Upper lobe of left lung (tissue), 6 donors: ENCODE data around the gene XKRX. TPM values are rescaled to one million over a fixed set of nuclear protein-coding genes. Genes with fewer than 3 reads are reported as not detected.
A peak's percentile ranks its signal among the peaks of the same experiment; 100 is the strongest.

ENCODE experiments used
- ATAC-seq, 2 donors: fragments of 200-7000 bp; cut with Tn5 transposase; one replicate each; pipeline ENCODE4 v1.9.1; 2022; ENCODE audit warnings: mild to moderate bottlenecking in 2 of 2, moderate library complexity in 2 of 2; ENCODE audit not compliant: low FRiP score in 2 of 2
- DNase-seq, 2 donors: peaks; one replicate each; pipeline ENCODE4 v3.0.0-alpha.2; 2019 to 2020
- H3K27ac ChIP-seq, 4 donors: fragments of 200-600 bp; sonication (generic); one replicate each; pipeline ENCODE4 v1.5.1; 2016 to 2019
- H3K27me3 ChIP-seq, 4 donors: fragments of 200-600 bp; sonication (generic); one replicate each; pipeline ENCODE4 v1.5.1; 2017 to 2019
- H3K36me3 ChIP-seq, 4 donors: fragments of 200-600 bp; sonication (generic); one replicate each; pipeline ENCODE4 v1.5.1; 2016 to 2019
- H3K4me1 ChIP-seq, 4 donors: fragments of 200-600 bp; sonication (generic); one replicate each; pipeline ENCODE4 v1.5.1; 2018 to 2019
- H3K4me3 ChIP-seq, 4 donors: fragments of 200-600 bp; sonication (generic); one replicate each; pipeline ENCODE4 v1.5.1; 2017 to 2019; ENCODE audit warnings: mild to moderate bottlenecking in 2 of 4, moderate library complexity in 1 of 4
- H3K9me3 ChIP-seq, 4 donors: fragments of 200-600 bp; sonication (generic); one replicate each; pipeline ENCODE4 v1.5.1; 2018 to 2019
- EP300 ChIP-seq, 4 donors: sonication (generic); formaldehyde crosslinking; IDR thresholded peaks; one replicate each; pipeline ENCODE4 v1.5.1; 2017; ENCODE audit warnings: antibody characterized with exemption in 4 of 4, control low read depth in 2 of 4
- POLR2A ChIP-seq, 4 donors: fragments of 450-650 bp; IDR thresholded peaks; one replicate each; pipeline ENCODE4 v1.5.1; 2016 to 2017; ENCODE audit warnings: antibody characterized with exemption in 4 of 4, mild to moderate bottlenecking in 2 of 4
- POLR2AphosphoS5 ChIP-seq, 2 donors: sonication (generic); formaldehyde crosslinking; IDR thresholded peaks; one replicate each; pipeline ENCODE4 v1.5.1; 2017; ENCODE audit warnings: antibody characterized with exemption in 2 of 2
- WGBS, 2 donors: methylation state at CpG; one replicate each; pipeline ENCODE4 v1.1.5; 2017 to 2018; 5-methylcytosine and 5-hydroxymethylcytosine counted together
- total RNA-seq, 6 donors: library from RNA; depleted of rRNA in 4 of 6; stranded (reverse); fragments of >200 nt in 4 of 6; gene quantifications; one replicate each; pipeline versions ENCODE4 v1.1.0 to v1.2.1, GENCODE V29; 2016 to 2021
- TF ChIP-seq, protein P1 (sequence below), 6 experiments: fragments of 450-650 bp in 4 of 6; fragments of 200-600 bp in 2 of 6; sonication (generic) in 2 of 6; IDR thresholded peaks; one replicate each; pipeline ENCODE4 v1.5.1; 2016 to 2019; ENCODE audit warnings: antibody characterized with exemption in 6 of 6
- donor health status: DM: no; HTN: no; CAD: no; lungs with moderate emphysema.
- donor health status: DM: no; HTN: yes; CAD: no; lungs with severe emphysema.

XKRX gene
- total RNA-seq, 6 donors from 2014 or later: 4.4 to 25.5 (median 10.1) TPM

DNA sequence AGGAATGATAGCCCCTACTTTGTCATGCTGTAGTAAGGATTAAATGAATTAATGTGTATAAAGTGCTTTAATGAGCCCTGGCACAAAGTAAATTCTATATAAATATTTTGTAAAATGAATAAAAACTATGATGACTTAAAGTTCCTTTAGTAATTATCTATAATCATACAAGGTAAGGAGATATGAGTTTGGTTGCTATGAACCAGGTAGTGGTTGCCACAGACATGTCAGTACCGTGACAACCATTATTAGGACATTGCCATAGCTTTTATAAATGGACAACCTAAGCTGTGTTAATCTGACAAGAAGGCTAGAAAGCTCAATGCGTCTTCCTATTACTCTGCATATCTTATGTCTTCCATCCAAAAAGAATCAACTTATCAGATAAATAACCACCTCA is 40.7 kb upstream of the XKRX start, which contains the start of gene ARL13A:
Gene ARL13A, plus strand, starts transcription at position 301 of the 400 bp plus-strand sequence. CDS start 3,982 bp downstream, outside the sequence.
- Histone ChIP-seq H3K27me3 (no peaks in the 10 kb centered on the region), H3K4me1 (no peaks in the 10 kb centered on the region), H3K36me3 (no peaks in the 10 kb centered on the region), H3K4me3 (no peak within 1 kb of the TSS), H3K9me3 (no peaks in the 10 kb centered on the region), H3K27ac (no peak within 1 kb of the TSS)
- ATAC-seq (no peak), DNase-seq (no peak)
- WGBS, 2 donors: 72 to 93% methylated on average over 2 of the region's 2 CpGs
- TF ChIP-seq POLR2AphosphoS5 (IDR thresholded peaks at IDR 0.05) (no peak), EP300 (IDR thresholded peaks at IDR 0.05) (no peak), POLR2A (IDR thresholded peaks at IDR 0.05) (no peak)
- TF ChIP-seq, protein P1, sequence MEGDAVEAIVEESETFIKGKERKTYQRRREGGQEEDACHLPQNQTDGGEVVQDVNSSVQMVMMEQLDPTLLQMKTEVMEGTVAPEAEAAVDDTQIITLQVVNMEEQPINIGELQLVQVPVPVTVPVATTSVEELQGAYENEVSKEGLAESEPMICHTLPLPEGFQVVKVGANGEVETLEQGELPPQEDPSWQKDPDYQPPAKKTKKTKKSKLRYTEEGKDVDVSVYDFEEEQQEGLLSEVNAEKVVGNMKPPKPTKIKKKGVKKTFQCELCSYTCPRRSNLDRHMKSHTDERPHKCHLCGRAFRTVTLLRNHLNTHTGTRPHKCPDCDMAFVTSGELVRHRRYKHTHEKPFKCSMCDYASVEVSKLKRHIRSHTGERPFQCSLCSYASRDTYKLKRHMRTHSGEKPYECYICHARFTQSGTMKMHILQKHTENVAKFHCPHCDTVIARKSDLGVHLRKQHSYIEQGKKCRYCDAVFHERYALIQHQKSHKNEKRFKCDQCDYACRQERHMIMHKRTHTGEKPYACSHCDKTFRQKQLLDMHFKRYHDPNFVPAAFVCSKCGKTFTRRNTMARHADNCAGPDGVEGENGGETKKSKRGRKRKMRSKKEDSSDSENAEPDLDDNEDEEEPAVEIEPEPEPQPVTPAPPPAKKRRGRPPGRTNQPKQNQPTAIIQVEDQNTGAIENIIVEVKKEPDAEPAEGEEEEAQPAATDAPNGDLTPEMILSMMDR (IDR thresholded peaks at IDR 0.05): no peak

DNA sequence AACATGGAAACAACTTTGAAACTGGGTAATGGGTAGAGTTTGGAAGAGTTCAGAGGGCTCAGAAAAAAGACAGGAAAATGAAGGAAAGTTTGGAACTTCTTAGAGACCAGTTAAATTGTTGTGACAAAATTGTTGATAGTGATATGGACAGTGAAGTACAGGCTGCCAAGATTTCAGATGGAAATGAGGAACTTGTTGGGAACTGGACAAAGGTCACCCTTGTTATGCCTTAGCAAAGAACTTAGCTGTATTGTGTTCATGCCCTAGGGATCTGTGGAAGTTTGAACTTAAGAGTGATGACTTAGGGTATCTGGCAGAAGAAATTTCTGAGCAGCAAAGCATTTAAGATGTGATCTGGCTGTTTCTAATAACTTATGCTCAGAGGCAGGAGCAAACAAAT is 35.6 kb upstream of the XKRX start:
- ATAC-seq (no peak), DNase-seq (no peak)
- Histone ChIP-seq H3K27ac (no peak overlapping the region), H3K27me3 (no peaks in the 10 kb centered on the region), H3K4me1 (no peaks in the 10 kb centered on the region), H3K9me3 (no peaks in the 10 kb centered on the region), H3K36me3 (no peaks in the 10 kb centered on the region), H3K4me3 (no peak overlapping the region)
- TF ChIP-seq POLR2A (IDR thresholded peaks at IDR 0.05) (no peak), POLR2AphosphoS5 (IDR thresholded peaks at IDR 0.05) (no peak), EP300 (IDR thresholded peaks at IDR 0.05) (no peak)
- TF ChIP-seq, protein P1 (IDR thresholded peaks at IDR 0.05): no peak

DNA sequence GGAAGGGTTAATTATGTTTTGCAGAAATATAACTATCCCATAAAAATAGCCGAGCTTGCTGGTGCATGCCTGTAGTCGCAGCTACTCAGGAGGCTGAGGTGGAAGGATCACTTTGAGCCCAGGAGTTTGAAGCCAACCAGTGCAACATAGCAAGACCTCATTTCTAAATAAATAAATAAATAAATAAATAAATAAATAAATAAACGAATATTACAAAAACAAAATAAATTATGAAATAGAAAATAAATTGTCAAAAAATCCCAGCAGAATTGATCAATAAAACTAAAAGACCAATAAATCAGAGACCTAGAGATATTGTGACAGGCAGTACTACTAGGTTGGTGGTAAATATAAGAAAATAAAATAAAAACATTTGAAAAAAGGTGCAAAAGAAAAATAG is 34.1 kb upstream of the XKRX start:
- no peak for ATAC-seq
- Histone ChIP-seq H3K27me3 (no peaks in the 10 kb centered on the region), H3K9me3 (no peaks in the 10 kb centered on the region), H3K36me3 (no peaks in the 10 kb centered on the region), H3K4me3 (no peak overlapping the region), H3K27ac (no peak overlapping the region), H3K4me1 (no peaks in the 10 kb centered on the region)
- 87 to 89% methylated on average over 3 of the region's 3 CpGs for WGBS, 2 donors
- no peak for DNase-seq
- TF ChIP-seq POLR2A (IDR thresholded peaks at IDR 0.05): no peak
- TF ChIP-seq EP300 (IDR thresholded peaks at IDR 0.05): no peak
- TF ChIP-seq, protein P1 (IDR thresholded peaks at IDR 0.05): no peak
- TF ChIP-seq POLR2AphosphoS5 (IDR thresholded peaks at IDR 0.05): no peak

DNA sequence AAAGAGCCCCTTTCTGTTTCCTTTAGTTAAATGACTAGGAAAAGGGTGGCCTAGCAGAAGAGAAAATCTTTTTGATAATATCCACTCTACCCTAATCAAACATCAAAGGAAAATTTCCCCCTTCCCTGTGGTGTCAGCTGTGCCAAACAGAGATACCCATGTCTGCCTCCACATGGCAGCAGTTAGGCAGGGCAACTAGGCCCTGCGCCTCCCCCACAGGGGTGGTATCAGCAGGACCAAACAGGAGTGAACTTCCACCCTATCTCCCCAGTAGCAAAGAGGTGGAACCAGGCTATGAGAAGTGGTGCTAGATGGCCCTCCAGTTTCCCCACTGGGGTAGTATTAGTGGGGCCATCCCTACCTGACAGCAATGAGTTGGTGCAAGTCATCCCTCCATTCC is 19.8 kb upstream of the XKRX start:
- 50 to 100% methylated on average over 1 of the region's 1 CpG for WGBS, 2 donors
- TF ChIP-seq, protein P1 (IDR thresholded peaks at IDR 0.05): no peak
- TF ChIP-seq POLR2AphosphoS5 (IDR thresholded peaks at IDR 0.05) (no peak), POLR2A (IDR thresholded peaks at IDR 0.05) (no peak)

DNA sequence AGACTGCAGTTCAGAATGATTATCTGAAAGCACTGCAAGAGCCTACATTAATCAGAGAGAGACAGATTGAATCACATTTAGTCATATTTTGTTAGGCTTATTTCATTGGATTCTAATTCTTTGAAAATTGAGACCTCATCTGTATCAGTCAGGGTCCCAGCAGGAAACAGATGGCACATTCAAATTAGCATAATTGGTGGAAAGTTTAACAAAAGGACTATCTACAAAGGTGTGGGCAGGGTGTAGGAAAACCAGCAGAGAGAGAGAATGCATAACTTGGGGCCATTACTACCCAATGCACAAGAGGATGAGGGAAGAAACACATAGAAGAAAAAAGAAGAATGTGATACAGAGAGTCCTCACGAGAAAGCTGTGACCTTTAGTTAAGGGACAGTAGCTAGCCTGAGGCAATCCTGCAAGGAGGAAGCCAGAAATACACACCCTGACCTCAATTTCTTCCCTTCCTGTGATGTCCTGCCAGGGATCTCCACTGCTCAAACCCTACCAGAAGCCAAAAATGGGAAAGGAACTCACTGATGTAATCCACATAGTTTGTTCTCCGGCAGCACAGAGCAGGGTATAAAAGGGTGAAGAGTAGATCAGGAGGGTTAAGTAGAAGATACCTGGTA is 17.7 kb upstream of the XKRX start:
- ATAC-seq: no peak
- no peaks in the 10 kb centered on the region for H3K9me3 ChIP-seq
- 41 to 49% methylated on average over 2 of the region's 2 CpGs for whole genome bisulfite sequencing, 2 donors

More for the DNA sequence above, 19.8 kb upstream of the XKRX start:
- ATAC-seq (peak in 1 of 2 donors; percentile 40), DNase-seq (no peak)
- H3K4me1 ChIP-seq: no peaks in the 10 kb centered on the region
- H3K4me3 ChIP-seq: no peak overlapping the region
- no peaks in the 10 kb centered on the region for H3K9me3 ChIP-seq
- H3K36me3 ChIP-seq: no peaks in the 10 kb centered on the region
- no peaks in the 10 kb centered on the region for H3K27me3 ChIP-seq
- no peak overlapping the region for H3K27ac ChIP-seq

More for the DNA sequence above, 17.7 kb upstream of the XKRX start:
- no peaks in the 10 kb centered on the region for H3K27me3 ChIP-seq
- no peak overlapping the region for H3K27ac ChIP-seq
- no peaks in the 10 kb centered on the region for H3K36me3 ChIP-seq
- no peak for DNase-seq
- no peaks in the 10 kb centered on the region for H3K4me1 ChIP-seq
- TF ChIP-seq POLR2A (IDR thresholded peaks at IDR 0.05) (no peak), POLR2AphosphoS5 (IDR thresholded peaks at IDR 0.05) (no peak), EP300 (IDR thresholded peaks at IDR 0.05) (no peak)
- TF ChIP-seq, protein P1 (IDR thresholded peaks at IDR 0.05): no peak
- no peak overlapping the region for H3K4me3 ChIP-seq
